KG1 (cell line): Measurements from ENCODE around the gene CAVIN2.

ENCODE experiments used
- DNase-seq: peaks from one replicate; lab custom pipeline; 2025; lab: John Stamatoyannopoulos, UW

Gene CAVIN2

DNA sequence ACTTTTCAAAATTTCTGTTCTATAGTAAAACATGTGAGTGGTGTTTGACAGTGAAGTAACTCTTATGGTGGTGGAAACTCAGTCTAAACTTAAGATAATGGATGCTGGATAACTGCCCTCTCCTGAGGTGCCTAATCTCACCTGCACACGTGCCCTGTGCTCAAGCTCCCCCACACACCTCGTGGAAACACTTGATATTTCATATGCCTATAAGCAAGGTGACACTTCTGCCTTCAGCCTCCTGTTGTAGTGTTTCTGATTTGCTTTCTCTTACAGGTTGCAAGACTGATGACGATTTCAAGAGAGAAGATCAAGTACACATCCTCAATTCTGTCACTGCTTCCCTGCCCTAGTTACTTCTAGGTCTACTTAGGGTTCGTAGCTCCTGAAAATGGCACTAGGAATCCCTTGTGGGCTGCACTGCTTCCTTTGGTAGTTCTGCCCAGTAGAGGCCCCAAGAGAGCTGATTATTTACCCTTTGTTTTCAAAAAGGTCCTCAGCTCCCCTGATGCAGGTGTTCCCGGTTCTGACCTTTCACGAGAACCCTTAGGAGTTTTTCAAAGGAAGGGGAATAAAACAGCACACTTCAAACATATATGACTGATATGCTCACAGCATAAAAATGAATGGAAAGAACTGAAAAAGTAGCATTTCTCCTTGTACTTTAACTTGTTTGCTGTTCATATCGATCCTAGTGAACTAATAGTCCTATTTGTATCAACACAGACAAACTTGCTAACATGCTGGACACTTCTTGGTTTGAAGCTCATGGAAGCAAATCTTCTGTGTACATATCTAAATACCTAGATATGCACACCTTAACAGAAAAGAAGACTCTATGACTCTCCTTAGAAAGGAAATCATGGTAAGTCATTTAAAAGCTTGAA lies 6.7 kb downstream of the CAVIN2 start:
- DNase-seq: no peak

DNA sequence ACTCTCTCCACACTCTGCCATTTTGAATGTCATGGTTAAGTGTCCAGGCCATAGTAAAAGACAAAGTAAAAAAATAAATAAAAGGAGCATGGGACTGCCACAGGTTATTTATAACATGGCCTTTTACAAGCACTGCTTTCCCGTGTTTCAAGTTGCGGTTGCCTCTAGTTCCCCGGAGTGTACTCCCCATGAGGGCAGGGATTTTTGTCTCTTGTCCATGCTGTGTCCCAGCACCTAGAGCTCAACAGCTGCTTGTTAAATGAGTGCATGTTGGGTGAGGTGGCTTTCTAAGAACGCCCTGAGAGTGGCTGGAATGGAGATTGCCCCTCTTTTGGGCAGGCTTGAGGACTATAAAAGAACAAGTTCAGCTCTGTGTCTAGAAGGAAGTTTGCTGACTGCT lies 8.4 kb downstream of the CAVIN2 start:
- DNase-seq: no peak

- DNase-seq: no peak
Observed at GRCh38 chr2:191836853-191837769, 9.8 kb downstream of the CAVIN2 start.

- no peak for DNase-seq
Observed at GRCh38 chr2:191836471-191836852, 10.4 kb downstream of the CAVIN2 start.

DNA sequence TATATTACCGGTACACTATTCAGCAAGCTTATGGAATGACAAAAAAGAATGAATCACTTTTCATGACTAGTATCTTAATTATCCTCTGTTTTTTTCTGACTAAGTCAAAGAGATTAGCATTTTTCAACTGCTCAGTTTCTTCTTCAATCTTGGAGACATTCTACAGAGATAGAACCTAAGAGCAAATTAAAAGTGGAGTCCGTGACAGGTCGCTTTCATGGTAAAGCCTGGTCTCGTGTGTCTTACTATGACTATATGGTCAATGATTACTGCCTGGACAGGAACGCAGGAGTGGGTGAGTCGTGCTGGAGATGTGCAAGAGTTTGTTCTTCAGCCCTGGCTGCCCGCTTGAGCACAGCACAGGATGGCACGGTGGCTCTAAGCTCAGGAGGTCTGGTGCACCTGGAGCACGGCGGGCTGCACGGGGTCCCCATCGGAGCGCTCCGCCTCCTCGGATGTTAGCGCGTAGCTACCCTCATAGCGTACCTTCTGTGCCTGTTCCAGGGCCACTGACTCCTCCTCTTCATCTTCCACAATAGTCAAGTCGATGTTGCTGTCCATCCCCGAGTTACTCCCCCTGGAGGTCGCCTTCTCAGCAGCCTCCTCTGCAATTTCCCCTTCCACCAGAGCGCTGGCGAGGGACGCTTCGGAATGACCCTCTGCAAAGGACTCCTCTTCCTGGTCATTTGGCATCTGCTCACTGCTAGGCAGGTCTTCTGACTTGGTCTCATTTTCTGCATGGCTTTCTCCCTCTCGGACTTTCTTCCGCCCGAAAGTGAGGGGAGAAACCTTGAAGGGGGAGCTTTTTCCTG lies 11.1 kb downstream of the CAVIN2 start:
- no peak for DNase-seq

DNA sequence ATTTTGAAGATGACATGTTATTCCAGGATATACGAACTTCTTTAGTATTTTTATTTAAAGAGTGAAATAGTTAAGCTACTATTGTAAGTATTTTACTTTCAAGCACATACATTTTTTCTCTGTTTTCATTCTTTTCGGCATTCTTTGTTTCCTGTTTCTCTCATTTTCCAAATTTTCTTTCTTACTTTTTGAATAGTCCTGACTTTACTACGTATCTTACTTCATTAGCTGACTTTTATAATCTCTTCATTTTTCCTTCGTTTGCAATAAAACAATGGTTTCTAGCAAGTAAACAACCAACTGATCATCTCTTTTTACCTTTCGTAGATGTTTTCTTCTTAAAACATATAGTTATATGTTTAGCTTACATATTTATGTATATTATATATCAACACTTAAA lies 11.8 kb downstream of the CAVIN2 start:
- no peak for DNase-seq

- DNase-seq: no peak
Observed at GRCh38 chr2:191833356-191833755, 13.5 kb downstream of the CAVIN2 start.

GRCh38 chr2:191832668-191833067 lies 14.2 kb downstream of the CAVIN2 start:
- DNase-seq: no peak

- no peak for DNase-seq
Observed at GRCh38 chr2:191831410-191831994, 15.4 kb downstream of the CAVIN2 start.

DNA sequence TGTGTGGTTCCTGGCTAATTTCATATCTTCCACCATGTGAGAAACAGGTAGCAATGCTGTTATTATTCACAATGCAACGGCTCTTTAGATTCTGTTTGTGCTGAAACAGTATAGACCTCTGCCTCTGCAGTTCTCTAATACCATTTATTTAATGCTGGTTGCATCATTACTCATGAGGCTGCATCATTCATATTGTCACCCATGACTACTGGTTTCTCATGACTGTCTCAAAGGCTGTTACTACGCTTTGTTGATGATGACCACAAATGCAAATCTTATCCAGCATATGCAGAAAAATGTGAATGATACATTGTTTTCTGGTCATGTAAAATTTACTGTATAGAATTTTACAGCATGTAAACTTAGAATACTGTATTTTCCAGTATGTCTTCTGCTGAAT lies 22.5 kb downstream of the CAVIN2 start:
- DNase-seq: no peak

GRCh38 chr2:191821078-191821477 lies 25.8 kb downstream of the CAVIN2 start:
- DNase-seq: no peak

DNA sequence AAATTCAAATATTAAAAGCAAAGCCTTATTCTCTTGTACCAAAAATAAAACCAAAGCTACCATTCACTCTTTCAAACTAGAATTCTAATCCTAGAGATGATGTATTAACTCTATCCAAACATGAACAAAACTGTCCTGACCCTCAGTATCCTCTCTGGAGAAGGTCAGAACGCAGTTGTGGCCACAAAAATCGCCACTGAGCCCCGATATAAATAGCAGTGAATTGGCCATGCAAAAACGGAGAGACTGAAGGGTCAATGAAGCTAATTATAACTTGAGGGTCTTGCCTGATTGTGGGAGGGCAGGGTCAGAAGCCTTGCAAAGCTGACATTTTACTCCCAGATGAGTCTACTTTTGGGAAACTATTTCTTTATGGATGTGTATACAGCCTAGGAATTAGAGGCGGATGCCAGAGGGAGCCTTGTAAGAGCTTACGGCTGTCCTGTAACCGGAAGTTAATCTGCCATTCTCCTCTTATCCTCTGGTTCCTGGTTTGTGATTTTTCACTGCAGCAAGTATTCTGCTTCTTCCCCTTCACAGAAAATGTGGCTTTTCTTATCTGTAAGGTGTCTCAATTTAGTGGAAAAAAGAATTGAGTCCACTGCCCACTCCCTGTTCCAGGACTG lies 28.1 kb downstream of the CAVIN2 start:
- no peak for DNase-seq

GRCh38 chr2:191818133-191818532 lies 28.8 kb downstream of the CAVIN2 start:
- no peak for DNase-seq

DNA sequence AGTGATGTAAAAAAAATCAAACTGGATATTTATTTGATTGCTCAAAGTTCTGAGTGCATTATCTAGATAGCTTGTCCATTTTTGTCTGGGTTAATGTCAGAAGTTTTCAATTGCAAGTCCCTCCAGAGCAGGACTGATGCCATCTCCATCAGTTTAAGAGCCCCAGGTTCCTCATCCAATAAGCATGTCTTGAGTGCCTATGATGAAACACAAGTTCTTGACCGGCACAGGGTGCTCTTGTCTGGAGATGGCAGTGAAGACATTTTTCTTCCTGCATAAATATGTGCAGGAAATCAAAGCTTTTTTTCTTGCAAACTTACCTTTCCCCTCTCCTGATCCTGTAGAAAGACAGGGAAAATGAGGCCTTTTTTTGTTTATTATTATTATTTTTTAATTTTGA lies 31.9 kb downstream of the CAVIN2 start:
- no peak for DNase-seq

DNA sequence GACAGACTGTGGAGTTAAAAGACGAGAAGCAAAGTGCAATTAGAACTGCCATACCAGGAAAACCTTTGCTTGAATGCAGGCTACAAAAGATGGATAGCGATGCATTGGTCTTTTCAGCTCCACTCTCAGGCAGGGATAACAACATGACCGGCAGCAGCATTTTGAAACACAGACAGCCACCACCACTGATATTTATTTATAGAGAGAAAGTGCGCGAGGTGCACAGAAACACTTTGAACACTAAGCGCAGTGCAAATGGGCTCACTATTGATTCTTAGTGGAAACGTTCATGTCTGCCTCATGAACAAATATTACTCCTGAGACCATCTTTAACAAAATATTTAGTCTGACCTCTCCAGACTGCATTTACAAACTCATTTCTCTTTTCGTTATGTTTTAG lies 32.9 kb downstream of the CAVIN2 start:
- no peak for DNase-seq

DNA sequence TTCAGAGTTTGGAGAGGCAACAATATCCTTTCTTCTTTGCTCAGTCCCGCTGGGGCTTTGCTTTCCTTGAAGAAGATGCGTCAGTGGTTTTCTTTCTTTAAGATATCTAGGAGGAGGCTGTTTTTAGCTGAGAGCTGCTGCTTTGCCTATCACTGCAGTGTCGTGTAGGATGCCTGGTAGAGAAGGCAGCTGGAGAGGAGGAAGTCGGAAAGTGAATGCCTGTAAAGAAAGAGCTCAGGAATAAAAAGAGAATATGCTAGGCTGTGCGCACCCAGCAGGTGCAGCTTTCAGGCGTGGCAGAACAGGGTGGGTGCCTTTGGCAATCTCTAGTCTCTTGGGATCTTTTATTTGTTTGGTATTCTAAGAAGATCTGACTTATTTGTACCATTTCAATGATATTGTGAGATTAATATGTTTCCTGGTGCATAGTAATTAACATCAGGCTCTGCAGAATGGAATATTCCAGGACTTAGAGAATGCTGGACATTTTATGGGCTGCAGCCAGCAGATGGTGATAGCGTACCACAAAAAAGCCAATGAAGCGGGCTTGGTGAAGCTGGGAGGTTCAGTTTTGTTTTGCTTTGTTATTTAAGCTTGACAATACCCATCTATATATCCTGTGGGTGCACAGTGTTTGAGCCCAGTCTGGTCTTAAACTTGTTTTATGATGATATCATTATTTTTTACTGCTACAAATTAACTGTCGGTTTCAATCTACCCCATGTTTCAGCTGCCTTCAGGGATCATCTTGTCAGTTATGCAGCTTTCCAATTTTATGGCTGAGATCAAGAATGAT lies 34.9 kb downstream of the CAVIN2 start:
- peak; percentile 29 for DNase-seq

DNA sequence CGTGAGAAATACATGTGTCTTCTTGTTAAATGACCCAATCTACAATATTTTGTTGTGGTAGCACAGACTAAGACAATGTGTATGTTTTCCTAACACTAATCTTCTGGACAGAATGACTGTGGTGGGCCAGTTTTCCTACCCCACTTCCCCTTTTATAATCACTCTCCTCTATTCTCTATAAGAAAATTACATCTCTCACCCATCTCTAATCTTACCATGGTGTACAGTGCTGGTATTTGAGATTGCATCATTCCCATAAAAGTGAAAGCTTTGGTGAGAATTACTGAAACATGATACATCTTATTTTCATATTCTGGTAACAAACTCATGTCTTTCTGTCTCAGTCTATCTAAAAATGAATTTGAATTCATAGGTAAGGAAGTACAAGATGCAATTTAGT lies 40.5 kb downstream of the CAVIN2 start:
- no peak for DNase-seq

DNA sequence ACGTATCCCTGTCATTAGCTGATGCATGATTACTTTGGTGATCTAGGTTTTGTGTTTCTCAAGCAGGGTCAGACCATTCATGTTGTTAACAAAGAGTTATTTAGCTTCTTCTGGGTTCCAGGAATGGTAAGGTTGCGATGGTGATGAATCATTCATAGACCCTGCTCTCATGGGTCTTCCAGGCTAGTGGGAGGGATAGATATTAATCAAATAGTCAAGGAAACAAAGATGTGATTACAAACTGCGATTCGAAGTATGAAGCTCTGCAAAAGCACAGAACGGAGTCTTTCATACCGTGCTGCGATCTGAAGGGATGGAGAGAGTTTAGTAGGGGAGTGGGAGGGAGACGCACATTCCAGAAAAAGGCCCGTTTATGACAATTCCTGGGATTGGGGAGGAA lies 42.1 kb downstream of the CAVIN2 start:
- DNase-seq: no peak

DNA sequence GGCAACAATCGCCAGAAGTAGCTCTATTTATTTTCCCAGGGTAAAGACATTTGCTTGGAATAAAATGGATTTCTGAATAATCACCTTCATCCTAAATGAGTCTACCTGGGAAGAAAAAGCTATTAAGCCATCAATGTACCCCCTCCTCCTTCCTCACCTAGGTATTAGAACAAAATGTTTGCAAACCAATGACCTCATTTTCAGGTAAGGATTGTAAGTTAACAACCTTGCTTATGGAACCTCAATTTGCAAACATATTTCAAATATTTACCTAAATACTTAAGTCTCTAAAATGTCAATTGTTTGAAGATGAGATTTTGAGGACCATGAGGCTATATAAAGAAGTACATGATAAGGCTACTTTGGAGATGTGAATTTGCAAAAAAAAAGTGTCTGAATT lies 43.9 kb downstream of the CAVIN2 start:
- no peak for DNase-seq

DNA sequence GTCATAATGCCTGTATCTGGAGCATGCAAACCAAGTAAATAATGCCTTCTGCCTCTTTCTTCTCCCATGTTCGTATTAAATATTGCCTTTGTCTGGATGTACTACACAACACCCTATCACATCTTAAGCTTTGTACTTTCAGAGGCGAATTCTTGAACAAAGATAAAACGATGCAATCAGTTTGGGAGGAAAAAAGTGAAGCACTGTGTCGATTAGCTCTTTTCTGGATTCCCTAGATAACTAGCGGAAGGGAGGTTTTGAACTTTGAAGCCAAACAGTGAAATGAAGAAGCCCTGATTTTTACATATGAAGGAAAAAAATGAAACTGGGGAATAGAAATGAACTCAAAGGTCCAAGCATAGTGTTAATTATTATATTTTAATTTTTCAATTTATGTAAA lies 44.7 kb downstream of the CAVIN2 start:
- DNase-seq: no peak

GRCh38 chr2:191800874-191801273 lies 46.0 kb downstream of the CAVIN2 start:
- no peak for DNase-seq
